T-cell (primary cell): ENCODE measurements around the gene C16orf74. TPM values are rescaled to one million over a fixed set of nuclear protein-coding genes. Genes with fewer than 3 reads are reported as not detected.

Experiments used
- ATAC-seq, 4 experiments: fragments of 200-7000 bp in 3 of 4; fragments of 150-1000 bp in 1 of 4; cut with Tn5 transposase; replicated peaks in 1 of 4; 1 replicate in 3 of 4; 2 replicates in 1 of 4; pipeline ENCODE4 v1.10.0; 2021; ENCODE audit warnings: moderate library complexity in 3 of 4, mild to moderate bottlenecking in 2 of 4, moderate number of reproducible peaks in 1 of 4
- CTCF ChIA-PET, 2 donors: fragments of 300-600 bp; sonication (Branson Sonifier 250); formaldehyde crosslinking; loops; one replicate each; lab custom pipeline; 2022; ENCODE audit warnings: antibody characterized with exemption in 2 of 2; lab: Charles Lee
- POLR2A ChIA-PET, 2 donors: fragments of 300-600 bp; sonication (Branson Sonifier 250); formaldehyde crosslinking; loops; one replicate each; lab custom pipeline; 2022; ENCODE audit warnings: antibody characterized with exemption in 2 of 2; lab: Charles Lee
- DNase-seq, 35 experiments: peaks; one replicate each; pipeline versions ENCODE4 v3.0.0 to v3.0.0-alpha.2; 2013 to 2023
- H3K27ac ChIP-seq: one replicate; pipeline ENCODE4 v1.5.1; 2013; ENCODE audit warnings: low read length
- H3K27me3 ChIP-seq, 2 experiments: replicated peaks in 1 of 2; 1 replicate in 1 of 2; 2 replicates in 1 of 2; pipeline versions ENCODE4 v1.6.1 to v1.7.0; 2013; ENCODE audit warnings: low read length in 1 of 2, mixed read lengths in 1 of 2; ENCODE audit not compliant: control insufficient read depth in 2 of 2, insufficient read depth in 2 of 2; ENCODE audit errors: extremely low read depth in 1 of 2
- H3K36me3 ChIP-seq, 2 donors: 1 replicate in 1 of 2; 2 replicates in 1 of 2; pipeline versions ENCODE4 v1.6.1 to v1.7.0; 2013; ENCODE audit warnings: low read length in 1 of 2; ENCODE audit not compliant: control insufficient read depth in 2 of 2, insufficient read depth in 1 of 2; ENCODE audit errors: extremely low read depth in 1 of 2
- H3K4me1 ChIP-seq, 2 experiments: 1 replicate in 1 of 2; 2 replicates in 1 of 2; pipeline versions ENCODE4 v1.6.1 to v1.7.0; 2013; ENCODE audit warnings: low read length in 2 of 2, mixed read lengths in 1 of 2; ENCODE audit not compliant: insufficient read depth in 2 of 2, control insufficient read depth in 1 of 2; ENCODE audit errors: extremely low read depth in 1 of 2
- H3K4me3 ChIP-seq, 2 donors: 1 replicate in 1 of 2; 2 replicates in 1 of 2; pipeline versions ENCODE4 v1.5.1 to v1.7.0; 2013; ENCODE audit warnings: mild to moderate bottlenecking in 2 of 2, low read length in 1 of 2, moderate library complexity in 1 of 2; ENCODE audit not compliant: control insufficient read depth in 1 of 2; ENCODE audit errors: extremely low read depth in 1 of 2
- H3K9me3 ChIP-seq: 2 replicates; pipeline ENCODE4 v1.7.0; 2013
- H3K27ac Mint-ChIP-seq, 2 donors: one replicate each; pipeline ENCODE4 v1.8.0; 2020 to 2021; ENCODE audit warnings: mild to moderate bottlenecking in 2 of 2, mixed read lengths in 2 of 2
- H3K27me3 Mint-ChIP-seq, 2 donors: one replicate each; pipeline ENCODE4 v1.8.0; 2021 to 2022; ENCODE audit warnings: mixed read lengths in 2 of 2
- H3K36me3 Mint-ChIP-seq: one replicate; pipeline ENCODE4 v1.8.0; 2021; ENCODE audit warnings: mixed read lengths
- H3K4me1 Mint-ChIP-seq, 3 donors: one replicate each; pipeline ENCODE4 v1.8.0; 2020 to 2022; ENCODE audit warnings: mixed read lengths in 3 of 3, mild to moderate bottlenecking in 1 of 3
- H3K4me3 Mint-ChIP-seq, 3 donors: one replicate each; pipeline ENCODE4 v1.8.0; 2020 to 2022; ENCODE audit warnings: mild to moderate bottlenecking in 3 of 3, mixed read lengths in 3 of 3, moderate library complexity in 3 of 3
- H3K9me3 Mint-ChIP-seq, 3 donors: one replicate each; pipeline ENCODE4 v1.8.0; 2020 to 2022; ENCODE audit warnings: mixed read lengths in 3 of 3
- WGBS: methylation state at CpG from one replicate; pipeline ENCODE4 v1.1.5; 2013; ENCODE audit warnings: missing lambda C conversion rate; ENCODE audit not compliant: insufficient coverage; 5-methylcytosine and 5-hydroxymethylcytosine counted together
- total RNA-seq, 35 experiments: library from RNA in 6 of 35; stranded (reverse) in 6 of 35; fragments of 120-200 nt in 1 of 35; gene quantifications; one replicate each; pipeline versions ENCODE4 v1.2.1 to v1.2.4 and lab custom pipeline; 2013 to 2026

Gene C16orf74
- total RNA-seq, 5 donors from 2014 or later (not counting 1 experiment from before 2014, with no cell fraction given): 3.1 to 21.7 (median 15.6) TPM

DNA sequence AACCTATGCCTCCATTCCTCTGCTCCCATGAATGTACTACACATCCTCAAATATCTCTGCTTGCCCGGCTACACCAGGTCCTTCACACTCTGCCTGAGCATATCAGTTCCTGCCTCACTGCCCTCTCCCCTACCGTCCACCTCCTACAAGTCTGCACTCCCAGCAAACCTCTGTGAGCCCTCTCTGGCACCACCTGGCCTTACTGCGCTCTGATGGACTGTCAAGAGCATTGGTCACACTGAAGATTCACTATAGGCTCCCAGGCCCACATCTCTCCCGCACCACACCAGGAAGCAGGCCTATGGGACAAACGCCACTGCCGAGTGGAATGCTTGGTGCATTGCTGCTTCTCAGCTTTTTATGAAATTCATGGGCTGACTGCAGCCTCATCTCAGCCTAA is 71.0 kb downstream of the C16orf74 start:
- ATAC-seq (no peak), DNase-seq (no peak)
- peak overlapping the region in 1 of 2 donors; percentile 50 for H3K27ac Mint-ChIP-seq
- ChIA-PET POLR2A (no interaction called here), CTCF (no interaction called here)
- no peaks in the 10 kb centered on the region for H3K9me3 Mint-ChIP-seq
- no peaks in the 10 kb centered on the region for H3K27me3 ChIP-seq
- no peak overlapping the region for H3K27ac ChIP-seq
- H3K4me1 Mint-ChIP-seq: peaks cover 0 to 9% (median 7%) of the 10 kb centered on the region in 3 donors
- H3K36me3 ChIP-seq: peaks cover 2 to 7% of the 10 kb centered on the region in 2 donors
- H3K27me3 Mint-ChIP-seq: no peaks in the 10 kb centered on the region
- H3K4me3 Mint-ChIP-seq: no peak overlapping the region
- no peaks in the 10 kb centered on the region for H3K9me3 ChIP-seq
- H3K4me1 ChIP-seq: peaks cover 0 to 5% of the 10 kb centered on the region in 2 experiments
- H3K36me3 Mint-ChIP-seq: peaks cover 4% of the 10 kb centered on the region
- 94% methylated on average over 6 of the region's 6 CpGs for WGBS
- no peak overlapping the region for H3K4me3 ChIP-seq

DNA sequence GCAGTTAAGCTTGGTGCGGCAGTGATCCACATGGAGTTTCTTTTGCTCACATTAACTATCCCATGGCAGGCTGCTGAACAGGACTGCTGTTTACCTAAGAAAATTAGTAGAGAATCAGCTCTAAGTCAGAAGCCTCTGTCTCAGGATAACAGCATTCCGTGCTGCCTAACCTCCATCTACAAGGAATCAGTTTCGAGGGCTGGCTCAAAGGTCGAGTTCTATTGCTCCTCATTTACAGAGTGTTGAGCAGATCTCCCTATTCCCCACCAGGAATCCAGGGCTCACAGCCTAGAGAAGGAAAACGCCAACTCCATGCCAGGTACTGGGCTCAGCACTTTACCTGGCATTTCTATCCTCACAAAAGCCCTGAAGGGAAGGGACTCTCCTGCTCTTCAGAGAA is 72.1 kb downstream of the C16orf74 start:
- ChIA-PET CTCF (no interaction called here), POLR2A (no interaction called here)
- Mint-ChIP-seq H3K36me3 (peaks cover 13% of the 10 kb centered on the region), H3K4me1 (peaks cover 0 to 9% (median 7%) of the 10 kb centered on the region in 3 donors), H3K27ac (no peak overlapping the region), H3K4me3 (no peak overlapping the region), H3K27me3 (no peaks in the 10 kb centered on the region), H3K9me3 (no peaks in the 10 kb centered on the region)
- Histone ChIP-seq H3K36me3 (peaks cover 2 to 15% of the 10 kb centered on the region in 2 donors), H3K4me3 (no peak overlapping the region), H3K9me3 (no peaks in the 10 kb centered on the region), H3K4me1 (peaks cover 0 to 5% of the 10 kb centered on the region in 2 experiments), H3K27me3 (no peaks in the 10 kb centered on the region), H3K27ac (no peak overlapping the region)
- 90% methylated on average over 3 of the region's 5 CpGs for WGBS
- ATAC-seq (no peak), DNase-seq (no peak)

DNA sequence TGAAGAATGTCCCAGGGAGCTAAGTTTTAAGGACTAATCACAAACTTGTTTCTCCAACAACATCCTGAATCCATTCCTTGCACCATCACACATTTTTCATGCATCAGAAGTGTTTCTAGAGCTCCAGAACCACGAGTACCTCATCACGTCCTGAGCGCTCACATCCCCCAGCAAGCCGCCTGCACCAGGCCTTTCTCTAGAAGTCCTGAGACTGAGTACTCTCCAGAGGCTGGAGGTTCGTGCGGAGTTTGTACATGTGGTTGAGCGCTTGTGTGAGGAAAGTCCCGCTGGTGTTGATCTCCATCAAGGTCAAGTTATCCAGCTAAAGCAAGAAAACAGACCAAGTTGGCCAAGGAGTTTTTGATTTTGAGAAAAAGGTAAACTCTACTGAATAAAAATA is 72.9 kb downstream of the C16orf74 start:
- H3K27ac ChIP-seq: no peak overlapping the region
- no peak overlapping the region for H3K4me3 ChIP-seq
- Mint-ChIP-seq H3K4me1 (peaks cover 0 to 9% (median 7%) of the 10 kb centered on the region in 3 donors), H3K4me3 (no peak overlapping the region), H3K27ac (no peak overlapping the region), H3K27me3 (no peaks in the 10 kb centered on the region), H3K9me3 (no peaks in the 10 kb centered on the region), H3K36me3 (peaks cover 13% of the 10 kb centered on the region)
- ChIA-PET POLR2A (no interaction called here), CTCF (no interaction called here)
- DNase-seq (no peak), ATAC-seq (no peak)
- H3K27me3 ChIP-seq: no peaks in the 10 kb centered on the region
- peaks cover 0 to 5% of the 10 kb centered on the region in 2 experiments for H3K4me1 ChIP-seq
- H3K9me3 ChIP-seq: no peaks in the 10 kb centered on the region
- 94% methylated on average over 3 of the region's 8 CpGs for WGBS
- peaks cover 2 to 19% of the 10 kb centered on the region in 2 donors for H3K36me3 ChIP-seq

DNA sequence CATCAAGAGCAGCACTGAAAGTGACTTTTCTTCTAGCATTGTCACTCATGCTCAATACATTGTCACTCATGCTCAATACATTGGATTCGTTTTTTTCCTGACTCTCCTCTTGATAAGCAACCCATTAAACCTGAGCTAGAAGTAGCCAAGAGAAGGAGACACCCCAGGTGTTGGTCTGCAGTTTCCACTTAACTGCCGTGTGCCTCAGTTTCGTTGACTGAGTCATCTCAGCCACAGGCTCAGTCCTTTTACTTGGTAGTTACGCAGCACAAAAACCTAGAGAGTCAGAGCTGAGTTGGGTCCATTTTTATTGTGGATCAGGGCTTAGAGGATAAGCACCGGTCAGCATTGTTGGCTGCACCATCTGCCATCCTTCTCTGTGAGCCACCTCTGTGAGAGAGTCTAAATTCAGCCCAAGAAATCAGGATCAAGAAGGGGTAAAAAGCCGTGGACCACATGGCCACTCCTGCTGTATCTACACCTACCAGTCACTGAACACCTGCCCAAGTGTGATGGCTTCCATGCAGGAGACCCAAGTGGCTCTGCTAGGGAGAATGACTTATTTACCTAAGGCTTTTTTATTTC is 73.4 kb downstream of the C16orf74 start:
- H3K36me3 ChIP-seq: peaks cover 2 to 24% of the 10 kb centered on the region in 2 donors
- H3K4me1 Mint-ChIP-seq: peaks cover 0 to 9% (median 7%) of the 10 kb centered on the region in 3 donors
- POLR2A ChIA-PET: no interaction called here

DNA sequence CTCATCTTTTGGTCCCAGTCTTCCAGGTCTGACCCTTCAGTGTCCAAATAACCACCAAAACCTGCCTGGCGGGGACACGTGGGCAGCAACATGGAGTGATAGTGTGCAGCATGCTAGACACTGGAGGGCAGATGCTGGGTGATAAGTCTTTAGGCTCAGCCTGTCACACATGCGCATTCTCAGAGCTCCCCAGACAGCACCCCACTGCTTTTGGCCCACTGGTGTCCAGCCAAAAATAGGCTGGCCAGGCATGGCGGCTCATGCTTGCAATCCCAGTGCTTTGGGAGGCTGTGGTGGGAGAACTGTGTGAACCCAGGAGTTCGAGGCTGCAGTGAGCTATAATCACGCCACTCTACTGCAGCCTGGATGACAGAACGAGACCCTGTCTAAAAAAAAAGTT is 74.4 kb downstream of the C16orf74 start:
- POLR2A ChIA-PET: no interaction called here
- peaks cover 0 to 9% (median 7%) of the 10 kb centered on the region in 3 donors for H3K4me1 Mint-ChIP-seq
- Histone ChIP-seq H3K27me3 (no peaks in the 10 kb centered on the region), H3K4me1 (peaks cover 0 to 5% of the 10 kb centered on the region in 2 experiments), H3K36me3 (peaks cover 6 to 34% of the 10 kb centered on the region in 2 donors), H3K4me3 (no peak overlapping the region), H3K9me3 (no peaks in the 10 kb centered on the region), H3K27ac (no peak overlapping the region)
- no peak for ATAC-seq
- no peak for DNase-seq
- H3K9me3 Mint-ChIP-seq: no peaks in the 10 kb centered on the region
- WGBS: 96% methylated on average over 4 of the region's 7 CpGs
- H3K36me3 Mint-ChIP-seq: peaks cover 22% of the 10 kb centered on the region
- no peak overlapping the region for H3K27ac Mint-ChIP-seq
- no peak overlapping the region for H3K4me3 Mint-ChIP-seq
- no peaks in the 10 kb centered on the region for H3K27me3 Mint-ChIP-seq
- CTCF ChIA-PET: no interaction called here

More for the DNA sequence above, 73.4 kb downstream of the C16orf74 start:
- Histone ChIP-seq H3K4me1 (peaks cover 0 to 5% of the 10 kb centered on the region in 2 experiments), H3K4me3 (no peak overlapping the region), H3K27me3 (no peaks in the 10 kb centered on the region), H3K9me3 (no peaks in the 10 kb centered on the region), H3K27ac (no peak overlapping the region)
- H3K27ac Mint-ChIP-seq: peak overlapping the region in 1 of 2 donors; percentile 31
- peaks cover 19% of the 10 kb centered on the region for H3K36me3 Mint-ChIP-seq
- WGBS: 69% methylated on average over 4 of the region's 6 CpGs
- CTCF ChIA-PET: interaction anchor here in 1 of 2 donors (0.7 kb wide), 1 partner anchor 74 kb away, joined by 3 read pairs; no protein-coding TSS in a partner anchor
- no peaks in the 10 kb centered on the region for H3K9me3 Mint-ChIP-seq
- ATAC-seq (no peak), DNase-seq (no peak)
- no peak overlapping the region for H3K4me3 Mint-ChIP-seq
- no peaks in the 10 kb centered on the region for H3K27me3 Mint-ChIP-seq

DNA sequence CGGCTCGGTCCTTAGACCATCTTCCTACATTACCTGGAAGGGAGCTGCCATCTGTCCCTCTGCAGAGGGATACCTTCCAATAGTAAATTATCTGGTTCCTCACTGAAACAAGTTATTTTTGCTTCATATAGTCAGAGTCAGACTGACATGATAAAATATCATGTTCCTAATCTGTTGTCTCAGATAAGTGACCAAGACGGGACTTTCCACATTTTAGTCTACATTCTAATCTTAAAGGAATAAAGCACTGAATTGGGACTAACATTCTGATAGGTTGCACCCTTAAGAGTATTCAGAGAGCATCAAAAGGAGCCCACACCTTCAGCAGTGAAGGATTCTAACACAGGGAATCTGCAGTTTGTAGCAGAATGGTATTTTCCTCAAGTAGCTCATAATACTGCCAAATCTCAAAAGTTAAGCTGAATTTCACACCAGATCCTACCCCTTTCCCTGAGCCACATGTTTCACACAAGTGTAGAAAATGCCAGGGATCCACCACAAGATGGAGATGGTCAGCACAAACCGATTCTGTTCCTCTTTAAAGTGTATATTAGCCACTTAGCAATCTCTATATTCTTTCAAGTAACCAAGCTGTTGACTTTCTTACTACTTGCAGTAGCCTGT is 75.5 kb downstream of the C16orf74 start:
- H3K4me3 Mint-ChIP-seq: no peak overlapping the region
- peaks cover 13 to 43% of the 10 kb centered on the region in 2 donors for H3K36me3 ChIP-seq
- peaks cover 27% of the 10 kb centered on the region for H3K36me3 Mint-ChIP-seq

More for the DNA sequence above, 75.5 kb downstream of the C16orf74 start:
- Histone ChIP-seq H3K4me1 (peaks cover 0 to 5% of the 10 kb centered on the region in 2 experiments), H3K4me3 (no peak overlapping the region), H3K27ac (no peak overlapping the region), H3K27me3 (no peaks in the 10 kb centered on the region), H3K9me3 (no peaks in the 10 kb centered on the region)
- ATAC-seq (no peak), DNase-seq (no peak)
- Mint-ChIP-seq H3K4me1 (peaks cover 0 to 5% (median 2%) of the 10 kb centered on the region in 3 donors), H3K9me3 (no peaks in the 10 kb centered on the region), H3K27ac (peak overlapping the region in 1 of 2 donors; percentile 30), H3K27me3 (no peaks in the 10 kb centered on the region)
- WGBS: 72% methylated on average over 3 of the region's 4 CpGs
- CTCF ChIA-PET: no interaction called here
- POLR2A ChIA-PET: no interaction called here
